HepG2 (cell line): ENCODE data around the gene ERC1. TPM values are rescaled to one million over a fixed set of nuclear protein-coding genes. Genes with fewer than 3 reads are reported as not detected.

ENCODE experiments used
- ATAC-seq: fragments of 200-7000 bp; cut with Tn5 transposase; 3 replicates; pipeline ENCODE4 v1.9.1; 2020; ENCODE audit warnings: mild to moderate bottlenecking, moderate library complexity
- BruUV-seq: library from RNA; stranded (reverse); fragments of 400-500 nt; replicated peaks from 2 replicates; lab custom pipeline; 2021; lab: Mats Ljungman, UMichigan
- CTCF ChIA-PET: fragments of 300-600 bp; formaldehyde crosslinking; extraction: SDS; loops from one replicate; lab custom pipeline; 2021; ENCODE audit warnings: low total read pairs, inconsistent platforms, low intra/inter-chr PET ratio; lab: Yijun Ruan, JAX
- POLR2A ChIA-PET: fragments of 350-600 bp; sonication (Branson Sonifier 250); formaldehyde crosslinking; loops from one replicate; lab custom pipeline; 2020; ENCODE audit warnings: antibody characterized with exemption, inconsistent platforms; lab: Yijun Ruan, JAX
- DNase-seq: peaks from one replicate; pipeline ENCODE4 v3.0.0-alpha.2; 2015; ENCODE audit warnings: low spot score
- FAIRE-seq: peaks from 3 replicates; lab custom pipeline; 2011; peaks lifted over from hg19 to GRCh38; lab: Jason Lieb, UNC
- H2AFZ ChIP-seq: one replicate; pipeline ENCODE4 v1.6.1; 2011; ENCODE audit warnings: low read length, inconsistent platforms
- H3K27ac ChIP-seq: fragments of 300-600 bp; 3 replicates; pipeline ENCODE4 v1.8.0; 2011; ENCODE audit warnings: mixed run types, mild to moderate bottlenecking, mixed read lengths, low read length, inconsistent platforms; ENCODE audit not compliant: insufficient read depth; ENCODE audit errors: extremely low read length
- H3K27me3 ChIP-seq, 2 experiments: fragments of 200-600 bp in 1 of 2; 2 replicates in 1 of 2; 3 replicates in 1 of 2; pipeline versions ENCODE4 v1.6.0 to v1.8.0; 2011; ENCODE audit warnings: low read length in 2 of 2, mild to moderate bottlenecking in 2 of 2, moderate library complexity in 2 of 2, inconsistent platforms in 1 of 2; ENCODE audit not compliant: insufficient read depth in 2 of 2, control insufficient read depth in 1 of 2
- H3K36me3 ChIP-seq, 2 experiments: fragments of 200-600 bp in 1 of 2; replicated peaks in 1 of 2; 2 replicates in 1 of 2; 3 replicates in 1 of 2; pipeline versions ENCODE4 v1.5.1 to v1.8.0; 2011; ENCODE audit warnings: low read length in 2 of 2, inconsistent platforms in 1 of 2; ENCODE audit not compliant: insufficient read depth in 2 of 2, control insufficient read depth in 1 of 2
- H3K4me1 ChIP-seq: 2 replicates; pipeline ENCODE4 v1.5.1; 2012; ENCODE audit warnings: low read length, inconsistent platforms; ENCODE audit not compliant: insufficient read depth
- H3K4me2 ChIP-seq: 2 replicates; pipeline ENCODE4 v1.6.0; 2011; ENCODE audit warnings: low read depth, low read length, inconsistent platforms
- H3K4me3 ChIP-seq, 3 experiments: fragments of 200-600 bp in 1 of 3; sonication (generic), shearing (Covaris generic) in 1 of 3; replicated peaks in 1 of 3; 2 replicates each; pipeline ENCODE4 v1.5.1; 2011 to 2016; ENCODE audit warnings: low read length in 3 of 3, inconsistent platforms in 2 of 3, low read depth in 2 of 3, mild to moderate bottlenecking in 2 of 3, control low read depth in 1 of 3, mixed read lengths in 1 of 3; ENCODE audit not compliant: insufficient read depth in 1 of 3
- H3K79me2 ChIP-seq: one replicate; pipeline ENCODE4 v1.6.1; 2011; ENCODE audit warnings: low read length, inconsistent platforms; ENCODE audit not compliant: insufficient read depth
- H3K9ac ChIP-seq: 2 replicates; pipeline ENCODE4 v1.6.0; 2011; ENCODE audit warnings: mild to moderate bottlenecking, low read depth, low read length, inconsistent platforms; ENCODE audit not compliant: insufficient read depth
- H3K9me3 ChIP-seq: 2 replicates; pipeline ENCODE4 v1.5.1; 2012; ENCODE audit warnings: mild to moderate bottlenecking, low read length
- H4K20me1 ChIP-seq: 2 replicates; pipeline ENCODE4 v1.6.0; 2011; ENCODE audit warnings: inconsistent platforms, mild to moderate bottlenecking, low read length, moderate library complexity; ENCODE audit not compliant: insufficient read depth
- ATF7 ChIP-seq, 2 experiments: fragments of 450-650 bp in 1 of 2; sonication (generic) in 1 of 2; formaldehyde crosslinking in 1 of 2; IDR thresholded peaks; 2 replicates each; pipeline versions ENCODE4 v1.4.0 to v1.6.1; 2016 to 2020; ENCODE audit warnings: antibody characterized with exemption in 1 of 2, mild to moderate bottlenecking in 1 of 2, missing genetic modification reagents in 1 of 2
- SMYD3 ChIP-seq: sonication (generic); formaldehyde crosslinking; IDR thresholded peaks from 2 replicates; pipeline ENCODE4 v1.8.1; 2023; ENCODE audit warnings: mild to moderate bottlenecking, missing genetic modification reagents
- ZFX ChIP-seq: sonication (generic); formaldehyde crosslinking; IDR thresholded peaks from 2 replicates; pipeline ENCODE4 v1.4.0; 2020; ENCODE audit warnings: mild to moderate bottlenecking, low read depth, missing genetic modification reagents, moderate library complexity
- ZNF3 ChIP-seq: IDR thresholded peaks from 2 replicates; pipeline ENCODE4 v1.7.0; 2017; ENCODE audit warnings: inconsistent platforms
- ZNF7 ChIP-seq: IDR thresholded peaks from 2 replicates; pipeline ENCODE4 v1.6.1; 2016; ENCODE audit warnings: missing biosample characterization, missing genetic modification reagents
- WGBS: methylation state at CpG from one replicate; pipeline ENCODE4 v1.1.6; 2017; ENCODE audit warnings: low lambda C conversion rate; 5-methylcytosine and 5-hydroxymethylcytosine counted together
- in situ Hi-C: cut with HindIII; loops from 2 replicates; pipeline ENCODE4 v1.10.0; 2017; ENCODE audit warnings: low pct_unique_long_range_greater_than_20kb; ENCODE audit not compliant: extremely low pct_ligation_motif_present
- intact Hi-C: fragments of 100-400 bp; cut with micrococcal nuclease; formaldehyde crosslinking; loops from one replicate; pipeline ENCODE4 v1.10.0; 2022; ENCODE audit not compliant: unreplicated experiment
- polyA plus RNA-seq, 8 experiments: library from polyadenylated mRNA; depleted of rRNA in 3 of 8; stranded (reverse) in 7 of 8; unstranded in 1 of 8; fragments of >200 nt; fragmentation: Illumina TruSeq in 4 of 8; extraction: Trizol in 4 of 8; gene quantifications; 2 replicates each; pipeline versions ENCODE4 v1.2.1 to v1.2.3, GENCODE V29; 2011 to 2016; ENCODE audit warnings: low read depth in 4 of 8, missing spikeins in 1 of 8, mixed read lengths in 1 of 8; ENCODE audit not compliant: insufficient read depth in 1 of 8
- total RNA-seq, 5 experiments: library from RNA; depleted of rRNA; stranded (reverse); fragments of >200 nt; fragmentation: Illumina TruSeq; extraction: Trizol; gene quantifications; 2 replicates each; pipeline ENCODE4 v1.2.3, GENCODE V29; 2016; ENCODE audit warnings: low read depth in 1 of 5

ERC1 gene
- total and polyA plus RNA-seq, 2 of the 13 experiments (the other 11 are each of a cell fraction or from before 2014, with no cell fraction given): 6.1 to 12.4 TPM

- no peak for FAIRE-seq
- 95% methylated on average over 2 of the region's 2 CpGs for WGBS
These were observed 78.8 kb downstream of the ERC1 start for GRCh38 chr12:1069846-1070245.

GRCh38 chr12:1071182-1071581 lies 80.2 kb downstream of the ERC1 start:
- WGBS: 89% methylated on average over 3 of the region's 3 CpGs
- H3K4me1 ChIP-seq: peaks cover 6% of the 10 kb centered on the region
- DNase-seq: no peak
- no peaks in the 10 kb centered on the region for H4K20me1 ChIP-seq
- in situ Hi-C loops: no loop called here
- no peaks in the 10 kb centered on the region for H3K9me3 ChIP-seq
- no peaks in the 10 kb centered on the region for H3K79me2 ChIP-seq
- ChIA-PET POLR2A (no interaction called here), CTCF (no interaction called here)
- no peak for ATAC-seq
- H3K4me2 ChIP-seq: no peak overlapping the region
- H2AFZ ChIP-seq: no peak overlapping the region
- BruUV-seq: no TSS peak
- no peak overlapping the region for H3K27ac ChIP-seq
- intact Hi-C loops: no loop called here
- no peaks in the 10 kb centered on the region for H3K36me3 ChIP-seq
- H3K27me3 ChIP-seq: no peaks in the 10 kb centered on the region
- no peak for FAIRE-seq
- no peak overlapping the region for H3K4me3 ChIP-seq
- TF ChIP-seq ZNF3: no peak
- TF ChIP-seq ZNF7: 0 out of 2 replicates have a peak, but pooled peaks have one; percentile 13
- no peak for TF ChIP-seq ZFX (CRISPR knock-in tag)
- H3K9ac ChIP-seq: no peak overlapping the region

More at GRCh38 chr12:1069846-1070245, 78.8 kb downstream of the ERC1 start:
- no peak overlapping the region for H3K9ac ChIP-seq
- POLR2A ChIA-PET: no interaction called here
- no peak overlapping the region for H2AFZ ChIP-seq
- H3K4me3 ChIP-seq: no peak overlapping the region
- H3K9me3 ChIP-seq: no peaks in the 10 kb centered on the region
- H3K27me3 ChIP-seq: no peaks in the 10 kb centered on the region
- H4K20me1 ChIP-seq: no peaks in the 10 kb centered on the region
- CTCF ChIA-PET: no interaction called here
- BruUV-seq: no TSS peak
- H3K4me1 ChIP-seq: no peaks in the 10 kb centered on the region
- TF ChIP-seq ATF7 (IDR thresholded peaks at IDR 0.05): 0 out of 2 replicates have a peak, but pooled peaks have one; percentile 12
- no peak for TF ChIP-seq ATF7 (CRISPR knock-in tag; IDR thresholded peaks at IDR 0.05)
- no peak for TF ChIP-seq SMYD3 (CRISPR knock-in tag)
- in situ Hi-C loops: no loop called here
- no peak overlapping the region for H3K4me2 ChIP-seq
- H3K36me3 ChIP-seq: no peaks in the 10 kb centered on the region
- H3K79me2 ChIP-seq: no peaks in the 10 kb centered on the region
- no peak overlapping the region for H3K27ac ChIP-seq
- ATAC-seq (no peak), DNase-seq (no peak)
- intact Hi-C loops: no loop called here
